ENCODE data around the gene OR2M4. TPM values are rescaled to one million over a fixed set of nuclear protein-coding genes. Genes with fewer than 3 reads are reported as not detected.
"Not testable (repeated sequence)": the region's sequence is repeated elsewhere in the genome, so short reads cannot be mapped to it uniquely, and the experiment has no call there.

The OR2M4 gene
- total and polyA plus RNA-seq, 2 of the 4 experiments (the other 2 are of a cell fraction), result not detected

DNA sequence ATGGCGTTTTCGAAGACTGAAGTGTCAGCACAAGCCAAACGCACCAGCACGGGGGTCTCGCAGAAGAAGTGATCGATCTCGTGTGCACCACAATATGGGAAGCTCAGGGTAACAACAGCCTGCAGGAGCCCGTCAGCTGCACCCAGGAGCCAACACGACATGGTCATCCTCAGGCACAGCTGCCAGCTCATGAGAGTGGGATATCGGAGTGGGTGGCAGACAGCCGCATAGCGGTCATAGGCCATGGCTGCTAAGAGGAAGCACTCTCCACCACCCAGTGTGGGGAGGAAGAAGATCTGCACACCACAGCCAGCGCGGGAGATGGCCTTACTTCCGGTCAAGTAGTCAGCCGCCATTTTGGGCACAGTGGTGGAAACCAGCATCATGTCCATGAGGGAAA, 42.0 kb downstream of the OR2M4 start:
- H4K20me1 ChIP-seq (ENCODE audit: insufficient read depth, low read length); H3K9ac ChIP-seq (ENCODE audit: low read depth, low read length); H3K56ac ChIP-seq (ENCODE audit: extremely low read depth, insufficient read depth, low read length); CTCF ChIA-PET; in situ Hi-C loops (cut with MboI; ENCODE audit: low sequenced_read_pairs); H3K27me3 ChIP-seq (ENCODE audit: control insufficient read depth, insufficient read depth, low read length); H2AFZ ChIP-seq (replicated peaks; ENCODE audit: low read length, poor library complexity); H4K8ac ChIP-seq (ENCODE audit: low read depth in 2 of 2, low read length in 2 of 2); H2AK5ac ChIP-seq (ENCODE audit: low read depth, low read length); H2BK120ac ChIP-seq (ENCODE audit: low read depth, low read length); H4K91ac ChIP-seq (ENCODE audit: insufficient read depth, low read depth, low read length); H2BK5ac ChIP-seq (ENCODE audit: low read depth, low read length, poor library complexity, severe bottlenecking); H3K23ac ChIP-seq (ENCODE audit: low read depth, low read length); H2BK15ac ChIP-seq (ENCODE audit: low read depth, low read length); H3K4me2 ChIP-seq (ENCODE audit: low read depth, low read length); H4K5ac ChIP-seq (ENCODE audit: low read depth, low read length); H2AK9ac ChIP-seq (replicated peaks; ENCODE audit: low read depth, low read length, poor library complexity); BruUV-seq (replicated peaks); H3K9me3 ChIP-seq (ENCODE audit: control insufficient read depth, insufficient read depth, low read length); H2BK20ac ChIP-seq (ENCODE audit: low read depth, low read length); H3K79me1 ChIP-seq (ENCODE audit: low read depth in 1 of 2, low read length in 2 of 2); H3K4me3 ChIP-seq (ENCODE audit: insufficient read depth, low read depth, low read length); dilution Hi-C loops (cut with HindIII; ENCODE audit: low sequenced_read_pairs, unreplicated experiment); ATAC-seq (ENCODE audit: low read depth); H3K4ac ChIP-seq (ENCODE audit: low read depth, low read length); H3K4me1 ChIP-seq (ENCODE audit: control insufficient read depth, insufficient read depth, low read length); H3K36me3 ChIP-seq (ENCODE audit: control insufficient read depth, insufficient read depth, low read length); DNase-seq; intact Hi-C loops (cut with micrococcal nuclease); H3K27ac ChIP-seq (ENCODE audit: insufficient read depth, low read length); H3K18ac ChIP-seq (ENCODE audit: low read depth, low read length); POLR2A ChIA-PET (ENCODE audit: unreplicated experiment); H3K14ac ChIP-seq (replicated peaks; ENCODE audit: low read depth, low read length); H3K9me1 ChIP-seq (ENCODE audit: insufficient read depth, low read length): not testable (repeated sequence)
- WGBS, 2 experiments (ENCODE audit: extremely low coverage in 2 of 2, insufficient read length in 1 of 2), result no CpG with 5 or more reads among the region's 16 CpGs

All from IMR-90 (cell line).